GM21723 (cell line): ENCODE measurements around the gene NBAS.

ENCODE experiments used
- ATAC-seq: cut with Tn5 transposase; IDR thresholded peaks from one replicate; pipeline ENCODE4 v1.9.1; 2021; ENCODE audit warnings: mild to moderate bottlenecking, moderate library complexity; ENCODE audit not compliant: unreplicated experiment

The NBAS gene

DNA sequence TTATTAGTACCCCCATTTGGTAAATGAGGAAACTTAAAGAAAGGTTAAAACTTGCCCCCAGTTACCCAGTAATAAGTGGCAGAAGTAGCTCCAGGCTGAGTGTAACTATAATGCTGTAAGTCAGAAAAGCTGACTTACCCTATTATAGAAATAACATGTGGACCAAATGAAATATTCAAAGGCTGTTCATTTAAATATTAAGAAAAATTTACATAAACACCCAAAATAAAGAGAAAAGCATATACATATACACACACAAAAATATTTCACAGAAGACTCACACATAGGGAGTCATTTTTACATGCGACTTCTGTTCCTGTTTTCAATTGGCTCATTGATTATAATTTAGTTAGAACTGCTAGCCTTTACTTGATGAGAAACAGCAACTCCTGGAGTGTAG lies 189.1 kb downstream of the NBAS start:
- no peak for ATAC-seq

DNA sequence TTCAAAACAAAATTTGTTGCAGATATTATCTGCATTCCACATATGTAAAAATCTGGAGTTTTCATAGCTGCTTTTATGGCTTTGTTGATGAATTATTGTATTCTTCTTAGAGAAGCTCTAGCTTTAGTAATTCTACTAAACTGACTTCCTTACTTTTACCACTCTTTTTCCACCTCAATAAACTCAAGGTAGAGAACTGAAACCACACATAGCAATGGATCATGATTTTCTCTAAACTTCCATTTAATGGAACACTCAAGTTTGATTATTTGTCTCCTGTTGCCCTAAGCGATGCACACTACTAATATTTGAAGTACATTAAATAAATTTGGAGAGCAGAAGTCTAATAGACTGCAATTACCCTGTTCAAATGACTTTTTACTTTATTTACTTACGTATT lies 192.0 kb downstream of the NBAS start:
- ATAC-seq = no peak

DNA sequence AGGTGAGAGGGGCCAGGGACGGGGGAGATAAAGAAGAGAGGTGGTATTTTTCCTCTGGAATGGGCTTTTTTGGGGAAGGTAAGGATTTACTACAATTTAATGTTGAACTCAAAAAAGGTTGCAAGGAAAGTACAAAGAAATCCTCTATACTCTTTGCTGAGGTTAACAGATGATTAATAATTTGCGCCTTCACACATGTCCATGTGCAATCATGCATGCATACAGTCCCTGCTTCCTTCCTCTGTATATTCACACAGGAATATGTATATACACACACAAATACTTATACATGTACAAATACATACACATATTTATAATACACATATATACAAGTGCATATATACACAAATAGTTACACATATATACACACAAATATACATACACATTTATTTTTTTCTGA lies 193.4 kb downstream of the NBAS start:
- ATAC-seq = no peak

DNA sequence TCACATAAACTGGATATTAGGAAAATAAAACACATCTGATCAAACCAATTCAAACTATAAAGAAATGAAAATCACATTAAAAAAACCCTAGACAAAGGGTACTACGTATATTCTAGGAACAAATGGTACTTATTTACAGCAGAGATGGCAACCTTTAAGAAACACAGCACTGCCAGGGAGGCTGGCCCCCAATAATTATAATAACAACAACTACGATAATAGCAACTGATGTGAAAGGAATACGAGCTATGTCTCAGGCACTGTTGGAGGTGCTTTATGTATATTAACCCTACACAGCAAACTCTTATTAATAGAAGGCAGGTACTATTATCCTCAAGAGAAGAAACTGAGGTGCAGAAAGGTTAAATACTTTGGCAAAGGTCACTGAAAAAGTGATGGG lies 193.9 kb downstream of the NBAS start:
- no peak for ATAC-seq

DNA sequence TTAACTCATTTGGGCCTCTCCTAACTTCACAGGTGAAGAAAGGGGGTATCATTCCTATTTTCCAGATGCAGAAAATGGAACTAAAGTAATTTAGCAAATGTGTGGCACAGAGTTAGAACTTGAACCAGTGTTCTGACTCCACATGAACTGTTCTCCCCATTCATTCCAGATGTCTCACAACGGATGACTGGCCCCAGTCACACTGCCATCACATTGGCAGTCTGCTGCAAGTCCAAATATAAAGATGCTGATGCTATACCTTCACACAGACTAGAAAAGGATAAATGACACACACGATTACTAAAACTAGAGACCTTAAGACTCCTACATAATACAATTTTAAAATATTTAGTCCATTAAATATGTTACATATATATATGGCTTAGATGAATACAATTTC lies 195.7 kb downstream of the NBAS start:
- no peak for ATAC-seq

DNA sequence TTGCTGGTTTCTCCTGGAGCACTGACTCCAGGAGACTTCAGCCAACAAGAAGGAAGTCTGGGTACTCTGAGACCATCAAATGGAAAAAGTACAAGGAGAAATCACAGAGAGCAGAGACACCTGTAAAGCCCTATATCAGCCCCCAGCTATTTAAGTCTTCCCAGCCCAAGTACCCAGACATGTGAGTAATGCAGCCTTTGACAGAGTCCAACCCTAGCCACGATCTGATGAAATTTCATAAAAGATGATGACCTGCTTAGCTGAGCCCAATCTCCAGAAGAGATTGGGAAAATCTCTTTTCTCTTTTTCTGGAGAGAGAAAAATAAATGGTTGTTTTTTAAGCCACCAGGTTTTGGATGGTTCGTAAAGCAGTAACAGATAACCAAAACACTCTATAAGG lies 196.6 kb downstream of the NBAS start:
- no peak for ATAC-seq

DNA sequence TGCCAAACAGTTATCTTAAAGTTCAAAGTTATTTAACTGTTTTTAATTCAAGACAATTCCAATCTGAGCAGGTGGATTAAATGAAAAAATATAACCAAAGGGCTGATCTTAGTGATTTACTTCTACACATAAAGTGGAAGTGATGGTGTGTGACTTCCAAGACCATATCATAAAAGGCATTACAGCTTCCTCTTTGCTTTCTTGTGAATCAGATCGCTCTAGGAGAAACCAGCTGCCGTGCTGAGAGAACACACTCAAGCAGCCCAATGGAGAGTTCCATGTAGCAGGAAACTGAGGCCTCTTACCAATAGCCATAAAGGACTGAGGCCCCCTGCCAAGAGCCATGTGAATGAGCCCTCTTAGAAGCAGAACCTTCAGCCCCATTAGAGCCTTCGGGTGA lies 197.4 kb downstream of the NBAS start:
- no peak for ATAC-seq

DNA sequence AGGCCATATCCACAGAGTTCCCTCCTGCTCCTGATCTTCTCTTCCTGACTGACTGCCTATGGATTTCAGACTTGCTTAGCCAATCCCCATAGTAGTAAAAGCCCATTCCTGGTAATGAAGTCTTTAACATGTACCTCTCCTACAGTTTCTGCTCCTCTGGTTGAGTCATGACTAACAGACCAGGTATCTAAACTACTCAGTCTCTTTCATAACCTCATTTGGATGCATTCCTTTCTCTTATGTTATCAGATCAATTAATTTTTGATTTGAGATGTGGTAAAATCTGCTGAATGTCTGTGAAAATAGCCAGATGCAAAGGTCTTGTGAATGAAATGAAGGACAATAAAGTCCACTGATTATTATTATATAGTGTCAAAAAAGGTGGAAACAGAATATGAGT lies 198.0 kb downstream of the NBAS start:
- ATAC-seq = no peak

DNA sequence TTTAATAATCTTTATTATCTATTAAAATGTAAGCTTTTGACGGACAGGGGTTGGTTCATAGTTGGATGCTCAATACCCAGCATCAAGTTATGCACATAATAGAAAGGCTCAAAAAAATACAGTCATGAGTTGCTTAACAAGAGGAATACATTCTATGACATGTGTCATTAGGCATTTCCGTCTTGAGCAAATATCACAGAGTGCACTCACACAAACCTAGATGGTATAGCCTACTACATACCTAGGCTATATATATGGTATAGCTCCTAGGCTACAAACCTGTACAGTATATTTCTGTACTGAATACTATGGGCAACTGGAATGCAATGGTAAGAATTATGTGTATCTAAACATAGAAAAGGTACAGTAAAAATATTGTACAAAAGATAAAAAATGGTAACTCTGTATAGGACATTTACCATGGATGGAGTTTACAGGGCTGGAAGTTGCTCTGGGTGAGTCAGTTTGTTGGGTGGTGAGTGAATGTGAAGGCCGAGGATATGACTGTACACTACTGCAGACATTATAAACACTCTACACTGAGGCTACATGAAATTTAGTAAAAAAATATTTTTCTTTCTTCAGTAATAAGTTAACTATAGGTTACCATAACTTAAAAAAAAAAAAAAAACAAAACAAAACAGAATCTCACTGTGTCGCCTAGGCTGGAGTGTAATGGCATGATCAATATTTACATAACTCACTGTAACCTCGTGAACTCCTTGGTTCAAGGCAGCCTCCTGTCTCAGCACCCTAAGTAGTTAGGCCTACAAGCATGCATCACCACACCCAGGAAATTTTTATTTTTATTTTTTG lies 201.2 kb downstream of the NBAS start:
- ATAC-seq = no peak

DNA sequence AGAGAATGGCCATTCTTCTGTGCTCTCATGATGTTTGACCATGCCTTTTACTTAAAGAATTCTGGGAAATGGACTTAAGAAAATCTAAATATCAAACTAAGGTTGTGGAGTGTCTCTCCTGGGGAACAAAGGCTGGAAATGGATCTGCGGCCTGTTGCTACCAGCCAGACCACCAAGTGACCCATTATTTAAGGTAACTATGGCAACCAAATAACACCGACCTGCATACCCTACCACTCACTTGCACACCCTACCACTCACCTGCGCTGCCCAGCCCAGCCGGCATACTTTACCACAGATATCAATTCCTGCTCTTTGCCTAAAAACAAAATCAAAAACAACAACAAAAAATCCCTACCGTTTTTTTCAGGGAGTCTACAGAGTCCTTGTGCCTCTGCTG lies 203.2 kb downstream of the NBAS start:
- no peak for ATAC-seq

DNA sequence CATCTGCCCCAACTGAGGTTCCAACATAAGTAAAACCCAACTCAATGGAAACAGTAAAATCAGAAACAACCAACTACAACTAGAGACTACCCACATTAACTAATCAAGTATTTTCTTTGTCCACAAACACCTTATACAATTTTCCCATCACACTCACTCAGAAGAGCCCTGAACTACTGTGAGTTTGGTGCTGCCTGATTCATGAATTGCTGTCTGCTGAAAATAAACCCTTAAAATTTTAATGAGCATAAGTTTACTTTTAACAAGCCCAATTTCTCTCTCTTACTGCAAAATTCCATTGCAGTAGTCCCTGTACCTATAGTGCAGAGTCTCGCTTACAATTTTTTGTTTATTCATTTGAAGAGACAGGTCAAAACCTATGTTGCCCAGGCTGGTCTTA lies 203.9 kb downstream of the NBAS start:
- no peak for ATAC-seq

DNA sequence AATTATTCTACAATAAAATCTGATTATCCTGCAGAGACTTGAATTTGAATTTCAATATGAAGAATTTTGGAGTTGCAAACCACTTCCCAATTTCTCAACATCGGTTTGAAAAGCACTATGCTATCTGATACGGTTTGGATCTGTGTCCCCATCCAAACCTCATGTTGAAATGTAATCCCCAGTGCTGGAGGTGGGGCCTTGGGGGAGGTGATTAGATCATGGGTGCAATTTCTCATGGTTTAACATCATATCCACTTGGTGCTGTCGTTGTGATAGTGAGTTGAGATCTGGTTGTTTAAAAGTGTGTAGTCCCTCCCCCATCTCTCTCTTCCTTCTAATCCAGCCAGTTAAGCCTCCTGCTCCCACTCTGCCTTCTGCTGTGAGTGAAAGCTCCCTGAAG lies 205.7 kb downstream of the NBAS start:
- no peak for ATAC-seq

DNA sequence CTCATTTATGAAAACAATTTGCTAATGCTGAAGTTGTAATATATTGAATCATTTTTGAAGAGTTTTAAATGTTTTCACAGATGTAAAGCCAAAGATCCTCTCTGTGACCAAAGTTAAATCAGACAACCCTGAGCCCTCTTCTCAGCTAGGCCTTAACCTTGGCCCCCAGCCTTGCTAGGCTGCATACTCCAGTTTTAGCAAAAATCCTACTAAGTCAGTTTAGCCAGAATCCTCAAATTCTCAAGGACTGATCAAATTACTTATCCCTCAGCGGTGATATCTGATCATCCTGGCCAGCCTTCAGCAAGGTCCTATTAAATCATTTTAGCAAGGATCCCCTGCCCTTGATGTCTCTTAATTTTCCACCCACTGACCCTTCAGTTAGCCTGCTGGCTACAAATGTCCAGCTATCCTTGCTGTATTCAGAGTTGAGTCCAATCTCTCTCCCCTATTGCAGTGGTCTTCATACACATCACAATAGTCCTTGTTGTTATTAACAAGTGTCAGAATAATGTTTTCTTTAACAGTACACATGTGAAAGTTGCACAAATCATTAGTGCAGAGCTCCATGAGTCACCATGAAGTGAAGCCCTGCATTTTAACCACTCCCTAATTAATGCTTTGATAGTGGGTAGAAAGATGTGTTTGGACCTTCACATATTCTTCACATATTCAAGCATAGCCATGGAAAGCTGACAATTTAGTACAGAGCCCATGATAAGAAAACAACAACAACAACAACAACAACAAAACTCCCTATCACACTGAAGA lies 206.4 kb downstream of the NBAS start:
- ATAC-seq = no peak

DNA sequence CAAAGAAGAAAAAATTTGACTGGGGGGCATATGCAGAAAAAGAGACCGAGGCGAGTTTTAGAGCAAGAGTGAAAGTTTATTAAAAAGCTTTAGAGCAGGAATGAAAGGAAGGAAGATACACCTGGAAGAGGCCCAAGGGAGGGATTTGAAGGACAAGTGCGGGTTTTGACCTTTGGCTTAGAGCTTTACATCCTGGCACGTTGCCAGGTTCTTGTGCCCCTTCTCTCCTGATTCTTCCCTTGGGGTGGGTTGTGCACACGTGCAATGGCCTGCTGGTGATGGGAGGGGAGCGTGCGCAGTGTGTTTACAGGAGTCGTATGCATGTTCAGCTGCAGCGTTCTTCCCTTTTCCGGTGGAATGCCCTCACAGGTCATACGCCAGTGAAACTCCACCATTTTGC lies 208.8 kb downstream of the NBAS start:
- no peak for ATAC-seq

DNA sequence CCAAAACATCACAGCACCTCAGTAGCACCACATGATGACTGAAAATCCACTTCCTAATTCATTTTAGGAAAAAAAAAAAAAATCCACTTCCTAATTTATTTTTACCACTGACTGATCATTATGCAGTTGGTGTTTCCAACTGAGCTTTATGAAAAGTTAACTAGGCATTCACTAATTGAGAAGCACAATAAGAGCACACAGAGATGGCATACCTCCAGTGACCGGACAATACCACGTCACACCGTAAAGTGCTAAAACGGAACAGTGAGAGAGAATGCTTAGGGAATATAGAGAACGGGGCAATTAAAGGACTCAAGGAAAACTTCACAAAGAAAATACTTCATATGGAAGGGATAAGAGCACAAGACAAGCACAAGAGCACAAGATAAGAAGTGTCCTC lies 212.5 kb downstream of the NBAS start:
- ATAC-seq = no peak

DNA sequence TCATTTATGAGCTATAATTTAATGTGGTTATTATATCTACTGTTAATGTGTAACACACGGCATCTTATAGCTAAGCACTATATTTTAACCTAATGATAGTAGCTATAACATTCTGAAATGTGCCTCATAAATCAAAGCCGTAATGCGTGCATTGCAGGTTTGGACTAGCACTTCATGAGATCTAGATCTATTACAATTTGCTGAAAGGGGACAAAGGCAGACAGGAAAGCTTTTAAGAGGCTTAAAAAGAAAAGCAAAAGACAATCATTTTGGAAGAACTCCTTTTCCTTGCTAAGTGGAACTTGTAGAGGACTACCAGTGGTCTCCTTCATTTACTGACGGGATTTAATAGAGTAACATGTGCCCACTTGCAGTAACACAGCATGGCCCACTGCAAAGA lies 213.1 kb downstream of the NBAS start:
- ATAC-seq = no peak

DNA sequence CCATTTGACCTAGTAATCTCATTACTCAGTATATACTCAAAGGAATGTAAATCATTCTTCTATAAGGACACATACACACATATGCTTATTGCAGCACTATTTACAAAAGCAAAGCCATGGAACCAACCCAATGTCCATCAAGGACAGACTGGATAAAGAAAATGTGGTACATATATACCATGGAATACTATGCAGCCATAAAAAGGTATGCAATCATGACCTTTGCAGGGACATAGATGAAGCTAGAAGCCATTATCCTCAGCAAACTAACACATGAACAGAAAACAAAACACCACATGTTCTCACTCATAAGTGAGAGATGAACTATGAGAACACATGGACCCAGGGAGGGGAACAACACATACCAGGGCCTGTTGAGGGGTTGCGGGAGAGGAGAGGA lies 214.5 kb downstream of the NBAS start:
- no peak for ATAC-seq

DNA sequence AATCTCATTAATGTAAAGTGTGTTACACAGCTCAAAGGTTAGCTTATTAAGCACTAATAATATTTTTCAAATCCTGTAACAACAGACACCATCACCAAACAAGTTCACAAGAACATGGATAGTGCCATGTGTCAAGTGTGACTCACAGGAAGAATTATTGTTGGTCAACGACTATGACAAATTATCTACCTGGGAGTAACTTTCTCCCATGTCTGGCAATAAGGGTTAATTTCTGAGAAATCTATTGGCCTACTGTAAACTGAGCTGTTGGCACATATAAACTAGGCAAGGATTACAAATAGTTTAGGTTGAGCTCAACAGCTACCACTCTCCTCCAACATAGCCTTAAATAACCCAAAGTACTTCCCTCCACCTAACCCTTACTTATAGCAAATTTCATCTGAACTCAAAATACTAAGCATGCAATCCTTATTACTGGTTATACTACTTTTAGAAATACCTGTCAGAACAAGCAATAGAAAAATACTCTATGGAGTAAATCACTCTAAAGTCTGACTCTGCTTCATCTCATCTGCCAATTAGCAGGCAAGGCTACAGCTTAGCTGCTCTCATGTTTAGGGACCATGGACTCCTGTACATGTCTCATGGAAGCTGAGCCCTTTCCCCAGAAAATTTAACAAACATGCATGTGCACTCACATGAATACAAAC lies 223.0 kb downstream of the NBAS start:
- ATAC-seq = no peak

DNA sequence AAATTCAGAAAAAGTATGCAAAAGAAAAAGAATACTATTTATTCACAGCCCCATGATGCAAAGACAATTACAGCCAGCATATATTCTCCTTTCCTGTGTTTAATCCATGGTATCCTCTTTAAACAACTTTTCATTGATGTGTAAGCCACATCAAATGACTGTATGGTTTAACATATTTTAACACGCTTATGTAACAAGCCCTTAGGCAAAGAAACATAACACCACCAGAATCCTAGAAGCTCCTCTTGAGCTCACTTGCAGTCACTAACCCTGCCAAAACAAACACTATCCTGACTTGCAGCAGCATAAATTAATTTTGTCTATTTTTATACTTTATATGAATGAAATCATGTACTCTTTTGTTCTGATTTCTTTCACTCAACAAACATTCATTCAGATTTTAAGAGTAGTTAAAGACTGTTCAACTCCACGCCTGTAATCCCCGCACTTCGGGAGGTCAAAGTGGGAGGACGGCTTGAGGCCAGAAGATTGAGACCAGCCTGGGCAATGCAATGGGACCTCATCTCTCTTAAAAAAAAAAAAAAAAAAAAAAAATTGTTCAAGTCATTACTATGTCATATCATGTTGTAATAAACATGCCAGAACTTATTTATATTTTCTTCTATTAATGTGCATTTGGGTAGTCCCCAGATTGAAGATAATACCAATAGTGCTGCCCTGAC lies 226.3 kb downstream of the NBAS start:
- no peak for ATAC-seq

DNA sequence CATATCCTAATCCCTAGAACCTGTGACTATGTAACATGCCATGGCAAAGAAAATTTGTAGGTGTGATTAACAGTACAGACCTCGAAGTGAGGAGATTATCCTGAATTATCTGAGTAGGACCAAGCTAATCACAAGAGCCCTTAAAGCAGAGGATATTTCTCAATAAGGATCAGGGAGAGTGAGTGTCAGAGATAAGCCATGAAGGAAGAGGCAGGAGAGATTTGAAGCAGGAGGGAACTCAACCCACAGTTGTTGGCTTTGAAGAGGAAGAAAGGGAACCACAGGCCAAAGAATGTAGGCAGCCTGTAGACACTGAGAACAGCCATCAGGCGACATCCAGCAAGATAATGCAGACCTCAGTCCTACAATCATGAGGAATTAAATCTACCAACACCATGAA lies 229.3 kb downstream of the NBAS start:
- ATAC-seq = no peak

DNA sequence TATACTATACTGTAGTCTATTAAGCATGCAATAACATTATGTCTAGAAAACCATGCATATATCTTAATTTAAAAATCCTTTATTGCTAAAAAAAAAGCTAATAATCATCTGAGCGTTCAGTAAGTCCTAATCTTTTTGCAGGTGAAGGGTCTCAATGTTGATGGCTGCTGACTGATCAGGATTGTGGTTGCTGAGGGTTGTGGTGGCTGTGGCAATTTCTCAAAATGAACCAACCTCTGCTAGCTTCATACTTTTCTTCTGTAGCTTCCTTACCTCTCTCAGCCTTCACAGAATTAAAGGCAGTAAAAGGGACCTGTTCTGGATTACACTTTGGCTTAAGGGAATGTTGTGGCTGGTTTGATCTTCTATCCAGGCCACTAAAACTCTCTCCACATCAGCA lies 235.8 kb downstream of the NBAS start:
- no peak for ATAC-seq
